AG04449 (cell line): ENCODE results near the gene ARF5.

ENCODE experiments used
- CTCF ChIA-PET: fragments of 350-600 bp; formaldehyde crosslinking; extraction: SDS; loops from one replicate; lab custom pipeline; 2021; ENCODE audit warnings: antibody characterized with exemption; lab: Yijun Ruan, JAX
- POLR2A ChIA-PET: fragments of 400-600, 350-600 bp; formaldehyde crosslinking; extraction: SDS; loops from one replicate; lab custom pipeline; 2020; ENCODE audit warnings: antibody characterized with exemption, inconsistent platforms; lab: Yijun Ruan, JAX
- DNase-seq: peaks from one replicate; pipeline ENCODE4 v3.0.0-alpha.2; 2010; ENCODE audit warnings: low read depth, low spot score
- H3K4me3 ChIP-seq: 2 replicates; pipeline ENCODE4 v1.5.1; 2011; ENCODE audit warnings: low read depth, mild to moderate bottlenecking, control low read depth, low read length
- TF ChIP-seq, protein P1 (sequence below): IDR thresholded peaks from one replicate; pipeline ENCODE4 v1.5.1; 2011; ENCODE audit warnings: mild to moderate bottlenecking, moderate library complexity, low read length, control low read depth, inconsistent platforms; ENCODE audit not compliant: insufficient read depth; ENCODE audit errors: missing control alignments

ARF5 gene

DNA sequence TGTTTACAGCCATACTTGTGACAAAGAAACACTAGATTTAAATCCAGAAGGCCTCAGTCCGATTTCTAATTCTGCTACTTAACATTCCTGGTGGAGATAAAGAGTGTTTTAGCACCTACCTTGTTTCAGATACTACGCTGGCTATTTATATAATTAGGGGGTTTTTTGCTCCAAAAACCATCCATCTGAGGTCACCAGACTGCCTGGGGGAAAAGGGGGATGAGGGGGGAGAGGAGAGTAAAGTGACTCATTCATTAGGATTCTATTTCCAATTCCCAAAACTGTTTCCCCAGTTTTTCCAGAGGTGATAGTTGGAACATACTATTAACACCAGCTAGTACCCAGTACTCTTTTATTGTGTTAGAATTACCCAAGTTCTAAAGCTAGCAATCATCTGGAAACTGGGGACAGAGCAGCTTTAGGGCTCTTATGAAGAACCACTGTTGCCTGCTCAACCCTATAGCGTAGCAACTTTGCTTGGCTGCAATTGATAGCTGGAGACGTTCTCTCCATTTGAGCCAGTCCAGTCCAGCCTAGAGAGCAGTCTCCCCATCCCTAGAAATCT, 9.4 kb upstream of the ARF5 start:
- H3K4me3 ChIP-seq: no peak overlapping the region
- ChIA-PET POLR2A (interaction anchor here (0.6 to 1.1 kb wide), 2 partner anchors 187 to 1206 kb away, joined by 3 to 5 read pairs; partner anchors contain the start of gene ZNF800), CTCF (interaction anchor here (0.9 to 1.1 kb wide), 2 partner anchors 9 to 630 kb away, joined by 4 to 6 read pairs; partner anchors contain the start of gene ARF5)
- TF ChIP-seq, protein P1, sequence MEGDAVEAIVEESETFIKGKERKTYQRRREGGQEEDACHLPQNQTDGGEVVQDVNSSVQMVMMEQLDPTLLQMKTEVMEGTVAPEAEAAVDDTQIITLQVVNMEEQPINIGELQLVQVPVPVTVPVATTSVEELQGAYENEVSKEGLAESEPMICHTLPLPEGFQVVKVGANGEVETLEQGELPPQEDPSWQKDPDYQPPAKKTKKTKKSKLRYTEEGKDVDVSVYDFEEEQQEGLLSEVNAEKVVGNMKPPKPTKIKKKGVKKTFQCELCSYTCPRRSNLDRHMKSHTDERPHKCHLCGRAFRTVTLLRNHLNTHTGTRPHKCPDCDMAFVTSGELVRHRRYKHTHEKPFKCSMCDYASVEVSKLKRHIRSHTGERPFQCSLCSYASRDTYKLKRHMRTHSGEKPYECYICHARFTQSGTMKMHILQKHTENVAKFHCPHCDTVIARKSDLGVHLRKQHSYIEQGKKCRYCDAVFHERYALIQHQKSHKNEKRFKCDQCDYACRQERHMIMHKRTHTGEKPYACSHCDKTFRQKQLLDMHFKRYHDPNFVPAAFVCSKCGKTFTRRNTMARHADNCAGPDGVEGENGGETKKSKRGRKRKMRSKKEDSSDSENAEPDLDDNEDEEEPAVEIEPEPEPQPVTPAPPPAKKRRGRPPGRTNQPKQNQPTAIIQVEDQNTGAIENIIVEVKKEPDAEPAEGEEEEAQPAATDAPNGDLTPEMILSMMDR: no peak
- DNase-seq: no peak

GRCh38 chr7:127580612-127581011, 7.6 kb upstream of the ARF5 start:
- TF ChIP-seq, protein P1: no peak
- no peak for DNase-seq
- ChIA-PET CTCF (interaction anchor here (1.7 kb wide), 1 partner anchor 629 kb away, joined by 6 read pairs; no protein-coding TSS in a partner anchor), POLR2A (no interaction called here)
- no peak overlapping the region for H3K4me3 ChIP-seq

DNA sequence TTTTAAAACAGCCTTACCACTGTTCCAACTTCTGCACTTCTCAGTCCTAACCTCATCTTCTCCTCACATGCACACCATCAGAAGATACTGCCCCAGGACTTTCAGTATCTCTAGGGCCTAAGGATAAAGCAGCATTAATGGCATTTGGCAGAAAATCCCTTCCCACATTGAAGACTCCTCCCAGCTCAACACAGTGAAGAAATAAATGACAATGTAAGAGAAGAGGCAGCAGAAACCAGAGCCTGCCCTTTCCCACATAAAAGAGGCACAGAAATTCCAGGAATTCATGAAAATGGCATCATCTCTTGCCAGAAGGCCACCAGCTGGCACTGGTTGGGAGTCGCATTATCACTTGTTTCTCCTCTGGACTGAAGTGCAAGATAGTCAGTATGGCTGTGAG, 6.5 kb upstream of the ARF5 start:
- no peak for DNase-seq
- CTCF ChIA-PET: interaction anchor here (1.7 kb wide), 1 partner anchor 627 kb away, joined by 6 read pairs; no protein-coding TSS in a partner anchor
- no peak overlapping the region for H3K4me3 ChIP-seq
- TF ChIP-seq, protein P1: no peak
- POLR2A ChIA-PET: no interaction called here

DNA sequence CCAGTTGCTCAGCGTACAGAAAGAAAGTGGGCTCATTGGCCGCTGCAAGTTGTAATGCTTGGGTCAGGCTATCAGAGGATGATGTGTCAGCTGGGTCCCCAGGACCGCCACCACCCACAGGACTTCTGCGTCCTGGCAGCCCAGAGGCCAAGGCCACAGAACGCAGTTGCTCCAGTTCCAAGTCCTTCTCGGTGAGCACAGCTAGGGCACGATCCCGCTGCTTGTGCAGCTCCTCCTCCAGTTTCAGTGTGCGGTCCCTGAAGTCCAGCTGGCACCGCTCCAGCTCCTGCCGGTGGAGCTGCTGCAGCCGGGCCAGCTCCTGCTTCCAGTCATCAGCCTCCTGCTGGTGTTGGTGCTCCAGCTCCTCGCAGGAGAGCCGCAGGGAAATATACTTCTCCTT, 5.8 kb upstream of the ARF5 start:
- CTCF ChIA-PET: no interaction called here
- H3K4me3 ChIP-seq: no peak overlapping the region

GRCh38 chr7:127584648-127585043, 3.6 kb upstream of the ARF5 start:
- CTCF ChIA-PET: interaction anchor here (1.2 to 2.2 kb wide), 2 partner anchors 13 to 124 kb away, joined by 3 to 8 read pairs; no protein-coding TSS in a partner anchor
- H3K4me3 ChIP-seq: peak overlapping the region; percentile 81
- TF ChIP-seq, protein P1: no peak
- POLR2A ChIA-PET: no interaction called here
- DNase-seq: no peak

More for the DNA sequence above, 5.8 kb upstream of the ARF5 start:
- POLR2A ChIA-PET: interaction anchor here (1.0 kb wide), 1 partner anchor 633 kb away, joined by 3 read pairs; no protein-coding TSS in a partner anchor
- DNase-seq: no peak
- TF ChIP-seq, protein P1: no peak

GRCh38 chr7:127585044-127585953, 2.9 kb upstream of the ARF5 start, which contains the start of gene GCC1:
Gene GCC1 (minus strand): TSS chr7:127585596. CDS start chr7:127585182, 414 bp downstream.
- CTCF ChIA-PET: interaction anchor here (1.0 to 2.5 kb wide), 7 partner anchors 13 to 624 kb away, joined by 3 to 9 read pairs (median 4); no protein-coding TSS in a partner anchor
- peak; percentile 21 for DNase-seq
- TF ChIP-seq, protein P1: no peak
- H3K4me3 ChIP-seq: peak within 1 kb of the TSS; percentile 81
- POLR2A ChIA-PET: interaction anchor here (0.9 to 1.0 kb wide), 2 partner anchors 47 to 192 kb away, joined by 3 to 6 read pairs; no protein-coding TSS in a partner anchor
